T follicular helper cell (primary cell): Measurements from ENCODE around the gene HLA-DRB5.
"Not testable (repeated sequence)": the region's sequence is repeated elsewhere in the genome, so short reads cannot be mapped to it uniquely, and the experiment has no call there.

Experiments used
- DNase-seq: peaks from one replicate; pipeline ENCODE4 v3.0.0-alpha.2; 2020; ENCODE audit warnings: low read depth

Gene HLA-DRB5

DNA sequence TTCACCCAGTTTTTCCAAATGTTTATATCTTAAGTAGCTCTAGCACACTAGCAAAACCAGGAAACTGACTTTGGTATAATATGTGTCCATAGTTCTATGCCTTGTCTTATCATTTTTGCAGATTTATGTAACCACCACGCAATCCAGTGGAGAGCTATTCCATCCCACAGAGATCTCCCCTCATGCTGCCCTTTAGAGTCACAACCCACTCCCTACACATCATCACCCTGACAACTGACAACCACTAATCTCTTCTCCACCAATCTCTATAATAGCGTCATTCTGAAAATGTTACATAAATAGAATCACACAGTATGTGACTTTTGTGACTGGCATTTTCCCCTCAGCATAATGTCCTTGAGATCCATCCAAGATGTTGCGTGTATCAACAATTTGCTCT, 29.1 kb downstream of the HLA-DRB5 start:
- DNase-seq, result no peak

DNA sequence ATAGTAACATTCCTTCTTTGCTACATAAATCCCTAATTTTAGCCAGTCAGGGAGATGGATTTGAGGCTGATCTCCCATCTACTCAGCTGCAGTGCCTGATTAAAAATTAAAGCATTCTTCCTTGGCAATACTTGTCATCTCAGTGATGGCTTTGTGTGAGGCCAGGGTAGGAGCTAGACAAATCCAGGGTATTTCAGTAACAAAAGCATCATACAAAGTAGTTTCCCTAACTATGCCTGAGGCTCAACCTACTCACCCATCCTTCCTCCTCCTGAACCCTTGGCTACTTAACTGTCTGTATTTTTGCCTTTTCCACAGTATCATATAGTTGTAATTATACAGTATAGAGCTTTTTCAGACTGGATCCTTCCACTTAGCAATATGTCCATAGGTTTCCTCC, 37.7 kb downstream of the HLA-DRB5 start:
- no peak for DNase-seq

DNA sequence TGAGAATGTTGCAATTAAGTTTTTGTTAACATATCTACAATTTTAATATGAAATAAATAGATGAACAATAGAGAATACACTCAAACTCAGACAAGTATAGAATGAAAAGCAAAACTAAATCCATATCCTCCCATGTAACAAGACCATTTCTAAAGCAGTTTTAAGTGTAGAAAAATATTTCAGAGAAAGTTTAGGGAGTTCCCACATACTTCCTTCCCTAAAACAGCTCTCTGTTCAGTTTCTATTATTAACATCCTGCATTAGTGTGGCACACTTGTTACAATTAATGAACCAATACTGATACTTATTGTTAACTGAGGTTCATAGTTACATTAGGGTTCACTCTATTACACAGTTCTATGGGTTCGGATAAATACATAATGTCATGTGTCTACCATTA, 38.4 kb downstream of the HLA-DRB5 start:
- DNase-seq, result no peak

DNA sequence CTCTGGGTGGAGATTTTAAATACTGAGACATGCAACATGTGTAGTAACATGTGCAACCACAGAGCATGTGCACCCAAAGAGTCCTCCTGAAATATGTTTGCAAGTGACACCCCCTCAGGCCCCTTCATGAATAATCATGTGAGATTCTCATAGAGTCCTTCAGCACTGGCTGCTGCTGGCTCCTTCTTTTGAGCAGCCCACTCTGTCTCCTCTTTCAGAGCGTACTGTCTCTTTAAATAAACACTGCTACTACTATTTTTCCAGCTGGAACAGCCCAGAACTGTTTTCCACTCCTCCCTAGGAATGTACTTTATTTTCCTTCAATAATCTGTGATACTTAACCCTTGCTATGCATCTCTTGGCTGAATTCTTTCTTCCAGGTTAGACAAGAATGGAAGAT, 42.0 kb downstream of the HLA-DRB5 start:
- DNase-seq, result no peak

DNA sequence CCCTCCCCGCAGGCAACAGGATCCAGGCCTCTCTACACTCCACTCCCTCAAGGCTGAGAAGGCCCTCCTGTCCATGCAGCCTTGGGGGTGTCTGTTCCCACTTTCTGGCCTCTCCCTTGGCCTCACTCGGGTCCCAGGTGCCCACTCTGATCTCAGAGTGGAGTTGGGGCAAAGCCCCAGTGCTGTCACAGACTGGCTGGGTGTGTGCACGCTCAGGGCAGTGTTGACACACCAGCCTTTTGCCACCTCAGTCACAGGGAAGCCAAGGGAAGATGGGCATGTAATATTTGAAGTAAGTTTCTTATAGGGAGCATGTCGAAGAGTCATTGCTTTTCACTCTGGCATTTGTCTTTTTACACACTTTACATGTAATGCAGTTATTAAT, 45.5 kb downstream of the HLA-DRB5 start:
- no peak for DNase-seq

DNA sequence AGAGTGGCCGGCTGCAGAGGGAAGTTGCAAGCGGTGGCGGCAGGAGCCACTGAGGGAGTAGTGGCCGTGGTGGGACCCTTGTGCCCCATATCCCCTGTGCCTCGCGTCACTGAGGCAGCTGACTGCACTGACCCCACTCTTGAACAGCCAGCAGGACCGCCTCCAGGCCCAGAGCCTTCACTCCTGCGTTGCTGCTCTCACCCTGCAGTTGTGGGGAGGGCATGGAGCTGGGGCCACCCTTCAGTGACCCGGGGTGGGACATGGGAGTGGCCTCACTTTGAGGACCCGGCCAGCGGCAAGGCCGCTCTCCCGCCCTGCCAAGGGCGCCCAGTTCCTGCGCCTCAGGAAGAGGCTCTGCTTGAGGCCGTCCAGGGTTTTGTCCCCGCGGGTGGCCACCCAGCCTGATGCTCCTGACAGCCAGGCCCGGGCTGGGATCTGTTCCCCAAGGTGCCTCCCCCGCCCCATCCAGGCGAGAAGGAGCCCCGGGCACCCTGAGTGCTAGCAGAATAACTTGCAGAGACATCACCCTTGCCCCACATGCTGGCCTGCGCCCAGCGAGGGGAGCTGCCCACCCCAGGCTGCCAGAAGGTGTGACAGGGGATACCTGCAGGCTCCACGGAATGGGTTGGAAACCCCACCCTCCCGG, 46.0 kb downstream of the HLA-DRB5 start:
- no peak for DNase-seq

DNA sequence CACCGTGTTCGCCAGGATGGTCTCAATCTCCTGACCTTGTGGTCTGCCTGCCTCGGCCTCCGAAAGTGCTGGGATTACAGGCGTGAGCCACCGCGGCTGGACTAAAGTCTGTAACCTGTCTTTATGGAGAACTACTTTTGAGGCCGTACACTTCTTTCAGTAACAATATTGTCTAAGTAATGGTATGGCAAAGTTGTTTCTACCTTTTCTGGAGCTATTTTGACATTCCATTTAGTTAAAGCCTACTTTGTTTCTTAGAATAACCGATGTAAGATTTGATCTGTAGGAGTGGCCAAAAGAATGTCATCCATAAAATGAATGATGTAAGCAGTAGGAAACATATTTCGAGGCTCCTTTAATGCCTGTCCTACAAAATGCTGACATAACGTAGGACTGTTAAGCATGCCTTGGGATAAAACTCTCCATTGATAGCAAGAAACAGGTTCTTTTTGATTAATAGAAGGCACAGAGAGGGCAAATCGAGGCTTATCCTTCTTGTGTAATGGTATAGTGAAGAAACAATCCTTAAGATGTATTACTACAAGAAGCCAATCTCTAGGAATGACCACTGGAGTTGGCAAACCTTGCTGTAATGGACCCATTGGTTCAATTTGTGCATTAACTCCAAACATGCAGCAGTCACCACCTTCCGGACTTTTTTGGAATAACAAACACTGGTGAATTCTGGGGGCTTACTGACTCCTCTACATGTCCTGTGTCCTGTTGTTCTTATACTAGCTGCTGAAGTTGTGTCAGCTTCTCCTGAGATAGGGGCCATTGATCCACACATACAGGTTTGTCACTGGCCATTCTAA, 54.5 kb downstream of the HLA-DRB5 start:
- no peak for DNase-seq

DNA sequence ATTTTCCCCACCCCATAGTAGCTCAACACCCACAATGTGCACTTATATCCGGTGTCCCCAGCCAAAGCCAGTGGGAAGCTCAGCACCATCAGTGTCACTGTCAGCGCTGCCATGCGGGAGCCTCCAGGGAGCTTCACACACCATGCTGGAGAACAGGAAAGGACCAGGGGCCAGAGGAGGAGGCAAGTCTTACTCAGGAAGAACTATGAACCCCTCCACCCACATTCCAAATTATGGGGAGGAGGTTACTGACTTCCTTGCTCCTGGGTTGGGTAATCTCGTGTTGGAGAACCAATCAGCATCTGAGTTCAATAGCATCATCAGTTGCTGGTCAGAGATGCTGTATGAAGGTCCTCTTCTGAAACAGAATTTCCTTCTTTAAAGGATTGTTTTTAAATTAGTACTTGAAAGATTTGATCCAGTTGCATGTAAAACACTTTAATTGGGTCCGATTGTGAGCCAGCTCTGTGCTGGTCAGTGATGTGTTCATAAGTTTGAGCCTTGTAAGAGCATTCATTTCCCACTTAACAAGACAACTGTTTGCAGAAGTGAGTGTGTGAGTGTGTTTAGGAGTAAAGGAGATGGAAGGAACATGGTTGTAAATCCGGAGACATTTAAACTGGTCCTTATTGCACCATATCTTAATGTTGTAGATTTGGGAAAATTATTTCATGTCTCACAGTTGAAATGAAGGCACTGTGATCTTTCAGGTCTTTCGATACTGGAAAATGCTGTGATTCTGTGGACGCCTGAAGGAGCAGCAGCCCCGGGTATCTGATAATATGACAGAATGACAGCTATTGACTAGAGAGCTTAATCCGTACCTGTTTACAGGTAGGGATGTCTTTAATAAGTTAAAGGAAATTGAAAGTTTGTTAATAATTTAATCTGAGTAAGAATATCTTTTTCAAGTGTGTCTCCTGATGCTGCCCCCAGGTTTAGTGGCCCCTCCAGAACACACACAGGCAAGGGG, 56.4 kb downstream of the HLA-DRB5 start:
- not testable (repeated sequence) for DNase-seq

DNA sequence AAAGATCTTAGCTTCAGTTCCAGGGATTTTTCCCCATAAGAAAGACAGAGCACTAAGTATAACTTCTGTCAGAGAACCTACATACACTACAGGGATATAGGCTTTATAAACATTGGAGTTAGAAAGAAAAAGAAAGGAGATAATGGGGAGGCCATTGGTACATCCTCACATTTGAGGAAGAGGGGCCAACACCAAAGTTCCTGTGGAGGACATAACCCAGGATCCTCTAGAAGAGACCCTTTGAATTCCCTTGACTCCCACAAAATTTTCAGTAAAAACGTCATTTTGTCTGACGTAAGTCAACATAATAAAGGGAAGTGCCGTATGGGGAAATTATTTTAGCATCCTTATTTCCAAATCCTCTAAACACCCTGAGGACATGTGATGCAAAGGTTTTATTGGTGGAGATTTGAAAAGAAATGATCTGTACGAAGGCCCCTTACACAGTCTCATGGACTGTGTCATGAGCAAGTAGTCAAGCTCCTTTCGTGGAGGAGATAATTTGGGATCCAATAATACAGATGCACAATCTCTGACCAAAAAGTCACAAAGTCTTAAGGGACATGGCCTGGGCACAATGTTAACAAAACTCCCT, 57.2 kb downstream of the HLA-DRB5 start:
- no peak for DNase-seq

DNA sequence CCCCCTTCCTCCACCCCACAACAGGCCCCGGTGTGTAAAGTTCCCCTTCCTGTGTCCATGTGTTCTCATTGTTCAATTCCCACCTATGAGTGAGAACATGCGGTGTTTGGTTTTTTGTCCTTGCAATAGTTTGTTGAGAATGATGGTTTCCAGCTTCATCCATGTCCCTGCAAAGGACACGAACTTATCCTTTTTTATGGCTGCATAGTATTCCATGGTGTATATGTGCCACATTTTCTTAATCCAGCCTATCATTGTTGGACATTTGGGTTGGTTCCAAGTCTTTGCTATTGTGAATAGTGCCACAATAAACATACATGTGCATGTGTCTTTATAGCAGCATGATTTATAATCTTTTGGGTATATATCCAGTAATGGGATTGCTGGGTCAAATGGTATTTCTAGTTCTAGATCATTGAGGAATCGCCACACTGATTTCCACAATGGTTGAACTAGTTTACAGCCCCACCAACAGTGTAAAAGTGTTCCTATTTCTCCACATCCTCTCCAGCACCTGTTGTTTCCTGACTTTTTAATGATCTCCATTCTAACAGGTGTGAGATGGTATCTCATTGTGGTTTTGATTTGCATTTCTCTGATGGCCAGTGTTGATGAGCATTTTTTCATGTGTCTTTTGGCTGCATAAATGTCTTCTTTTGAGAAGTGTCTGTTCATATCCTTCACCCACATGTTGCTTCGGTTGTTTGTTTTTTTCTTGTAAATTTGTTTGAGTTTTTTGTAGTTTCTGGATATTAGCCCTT, 62.2 kb downstream of the HLA-DRB5 start:
- DNase-seq, result not testable (repeated sequence)
